GM23338 (cell line): ENCODE results near the gene THRA. TPM values are rescaled to one million over a fixed set of nuclear protein-coding genes. Genes with fewer than 3 reads are reported as not detected.

Experiments
- ATAC-seq: fragments of 200-7000 bp; cut with Tn5 transposase; 3 replicates; pipeline ENCODE4 v1.9.1; 2020
- DNase-seq: peaks from one replicate; pipeline ENCODE4 v3.0.0-alpha.2; 2015; ENCODE audit warnings: low spot score
- H2AFZ ChIP-seq: fragments of 200-600 bp; sonication (generic); 2 replicates; pipeline ENCODE4 v1.8.0; 2016; ENCODE audit warnings: antibody characterized with exemption, mild to moderate bottlenecking, moderate library complexity
- H3F3A ChIP-seq: fragments of 200-600 bp; sonication (generic); replicated peaks from 2 replicates; pipeline ENCODE4 v1.8.0; 2017; ENCODE audit warnings: antibody characterized with exemption, mixed run types, low read depth
- H3K27ac ChIP-seq: fragments of 200-600 bp; sonication (generic); 2 replicates; pipeline ENCODE4 v1.6.1; 2016; ENCODE audit warnings: low read depth
- H3K27me3 ChIP-seq: fragments of 200-600 bp; sonication (generic); 2 replicates; pipeline ENCODE4 v1.8.0; 2016; ENCODE audit warnings: mild to moderate bottlenecking, mixed run types, moderate library complexity; ENCODE audit not compliant: insufficient read depth
- H3K36me3 ChIP-seq: fragments of 200-600 bp; sonication (generic); 2 replicates; pipeline ENCODE4 v1.8.0; 2016; ENCODE audit warnings: mild to moderate bottlenecking; ENCODE audit not compliant: insufficient read depth
- H3K4me1 ChIP-seq: fragments of 200-600 bp; sonication (generic); 2 replicates; pipeline ENCODE4 v1.8.0; 2016; ENCODE audit warnings: mild to moderate bottlenecking, moderate library complexity; ENCODE audit not compliant: insufficient read depth
- H3K4me2 ChIP-seq: fragments of 200-600 bp; sonication (generic); 2 replicates; pipeline ENCODE4 v1.7.1; 2017; ENCODE audit warnings: mixed run types
- H3K4me3 ChIP-seq: fragments of 200-600 bp; sonication (generic); 2 replicates; pipeline ENCODE4 v1.6.1; 2016; ENCODE audit warnings: mixed run types
- H3K79me2 ChIP-seq: fragments of 200-600 bp; sonication (generic); replicated peaks from 2 replicates; pipeline ENCODE4 v1.8.0; 2017; ENCODE audit warnings: mild to moderate bottlenecking; ENCODE audit not compliant: insufficient read depth
- H3K9me2 ChIP-seq: fragments of 200-600 bp; sonication (generic); 2 replicates; pipeline ENCODE4 v1.8.0; 2017; ENCODE audit not compliant: insufficient read depth
- H4K20me1 ChIP-seq: fragments of 200-600 bp; sonication (generic); replicated peaks from 2 replicates; pipeline ENCODE4 v1.8.0; 2017; ENCODE audit warnings: mild to moderate bottlenecking; ENCODE audit not compliant: insufficient read depth
- H3K27ac Mint-ChIP-seq: 2 replicates; pipeline ENCODE4 v1.8.0; 2020; ENCODE audit warnings: inconsistent platforms, mild to moderate bottlenecking, moderate library complexity, mixed read lengths
- H3K27me3 Mint-ChIP-seq: 3 replicates; pipeline ENCODE4 v1.8.0; 2022; ENCODE audit warnings: low read depth, mild to moderate bottlenecking, moderate library complexity, mixed read lengths, inconsistent platforms; ENCODE audit not compliant: insufficient read depth, poor library complexity
- H3K36me3 Mint-ChIP-seq: 3 replicates; pipeline ENCODE4 v1.8.0; 2021; ENCODE audit warnings: low read depth, mild to moderate bottlenecking, inconsistent platforms, moderate library complexity, mixed read lengths
- H3K4me1 Mint-ChIP-seq: 3 replicates; pipeline ENCODE4 v1.8.0; 2020; ENCODE audit warnings: mild to moderate bottlenecking, inconsistent platforms, mixed read lengths
- H3K4me3 Mint-ChIP-seq: 3 replicates; pipeline ENCODE4 v1.8.0; 2021; ENCODE audit warnings: moderate library complexity, mild to moderate bottlenecking, inconsistent platforms, mixed read lengths
- H3K9me3 Mint-ChIP-seq: 3 replicates; pipeline ENCODE4 v1.8.0; 2020; ENCODE audit warnings: moderate library complexity, mild to moderate bottlenecking, inconsistent platforms, mixed read lengths
- CREB1 ChIP-seq: fragments of 250-450 bp; sonication (Bioruptor Pico); IDR thresholded peaks from 2 replicates; pipeline ENCODE4 v1.5.0; 2020; ENCODE audit warnings: low read depth, mild to moderate bottlenecking, moderate library complexity
- ETS1 ChIP-seq: IDR thresholded peaks from 2 replicates; pipeline ENCODE4 v1.6.1; 2016; ENCODE audit warnings: antibody characterized with exemption
- JUNB ChIP-seq: IDR thresholded peaks from one replicate; pipeline ENCODE4 v1.6.1; 2016; ENCODE audit warnings: antibody characterized with exemption; ENCODE audit not compliant: unreplicated experiment
- STAT1 ChIP-seq: IDR thresholded peaks from one replicate; pipeline ENCODE4 v1.6.1; 2016; ENCODE audit warnings: antibody characterized with exemption; ENCODE audit not compliant: unreplicated experiment
- ZNF462 ChIP-seq: fragments of 250-450 bp; sonication (Bioruptor Pico); IDR thresholded peaks from 2 replicates; pipeline ENCODE4 v1.5.0; 2020; ENCODE audit warnings: mild to moderate bottlenecking, moderate library complexity
- polyA plus RNA-seq: library from polyadenylated mRNA; unstranded; fragments of >200 nt; fragmentation: Nextera tagmentation; extraction: Ambion mirVana; gene quantifications from 2 replicates; pipeline ENCODE4 v1.2.1, GENCODE V29; 2016
- total RNA-seq: library from RNA; depleted of rRNA; stranded (reverse); fragments of >200 nt; shearing (Covaris generic); gene quantifications from 2 replicates; pipeline ENCODE4 v1.2.3, GENCODE V29; 2014

THRA gene
- total and polyA plus RNA-seq, 2 experiments from 2014 or later = 3.4 to 10.5 TPM

- Mint-ChIP-seq H3K36me3 (peaks cover 58% of the 10 kb centered on the region), H3K9me3 (no peaks in the 10 kb centered on the region), H3K4me1 (peaks cover 29% of the 10 kb centered on the region), H3K27ac (no peak overlapping the region), H3K27me3 (peaks cover 8% of the 10 kb centered on the region), H3K4me3 (no peak overlapping the region)
- Histone ChIP-seq H3K4me3 (no peak overlapping the region), H3K27me3 (no peaks in the 10 kb centered on the region), H3K4me2 (no peak overlapping the region), H3K27ac (no peak overlapping the region), H3K36me3 (peaks cover 15% of the 10 kb centered on the region; the same call in 1 of the 2 replicates), H3K4me1 (peaks cover 22% of the 10 kb centered on the region), H3F3A (peaks cover 13% of the 10 kb centered on the region), H2AFZ (no peak overlapping the region), H3K9me2 (no peaks in the 10 kb centered on the region), H4K20me1 (no peaks in the 10 kb centered on the region), H3K79me2 (no peaks in the 10 kb centered on the region)
- DNase-seq (no peak), ATAC-seq (no peak)
- TF ChIP-seq JUNB (no peak), STAT1 (no peak), CREB1 (CRISPR knock-in tag) (no peak), ZNF462 (CRISPR knock-in tag) (no peak), ETS1 (no peak)
These were observed 40.3 kb upstream of the THRA start for GRCh38 chr17:40022497-40022896.
